Endothelial cell of umbilical vein (primary cell): ENCODE measurements around the gene COX7A2L. TPM values are rescaled to one million over a fixed set of nuclear protein-coding genes. Genes with fewer than 3 reads are reported as not detected.
A peak's percentile ranks its signal among the peaks of the same experiment; 100 is the strongest.

Source experiments
- BruUV-seq: library from RNA; stranded (reverse); fragments of 400-500 nt; replicated peaks from 2 replicates; lab custom pipeline; 2021; lab: Mats Ljungman, UMichigan
- CTCF ChIA-PET: fragments of 300-600, 350-600 bp; sonication (Branson Sonifier 250); formaldehyde crosslinking; loops from one replicate; lab custom pipeline; 2021; ENCODE audit warnings: antibody characterized with exemption, inconsistent platforms; lab: Charles Lee
- POLR2A ChIA-PET: fragments of 300-600, 350-600 bp; sonication (Branson Sonifier 250); formaldehyde crosslinking; loops from one replicate; lab custom pipeline; 2021; ENCODE audit warnings: antibody characterized with exemption, inconsistent platforms; lab: Charles Lee
- DNase-seq: peaks from one replicate; pipeline ENCODE4 v3.0.0-alpha.2; 2011; ENCODE audit warnings: low read depth, low spot score
- FAIRE-seq: peaks from 2 replicates; lab custom pipeline; 2011; peaks lifted over from hg19 to GRCh38; lab: Jason Lieb, UNC
- H2AFZ ChIP-seq: 2 replicates; pipeline ENCODE4 v1.6.0; 2012; ENCODE audit warnings: low read depth, low read length, control low read depth, inconsistent platforms
- H3K27ac ChIP-seq: 2 replicates; pipeline ENCODE4 v1.5.1; 2011; ENCODE audit warnings: low read depth, mild to moderate bottlenecking, control low read depth, low read length, moderate library complexity; ENCODE audit not compliant: insufficient read depth
- H3K27me3 ChIP-seq, 2 experiments: 2 replicates each; pipeline versions ENCODE4 v1.6.0 to v1.6.1; 2011; ENCODE audit warnings: low read length in 2 of 2, mixed read lengths in 1 of 2; ENCODE audit not compliant: control insufficient read depth in 2 of 2, insufficient read depth in 2 of 2
- H3K36me3 ChIP-seq, 2 experiments: 2 replicates in 1 of 2; 3 replicates in 1 of 2; pipeline ENCODE4 v1.5.1; 2011; ENCODE audit warnings: low read length in 2 of 2, mild to moderate bottlenecking in 1 of 2, moderate library complexity in 1 of 2; ENCODE audit not compliant: control insufficient read depth in 2 of 2, insufficient read depth in 2 of 2; ENCODE audit errors: extremely low read depth in 1 of 2
- H3K4me1 ChIP-seq: 3 replicates; pipeline ENCODE4 v1.5.1; 2011; ENCODE audit warnings: mild to moderate bottlenecking, low read length; ENCODE audit not compliant: control insufficient read depth, insufficient read depth; ENCODE audit errors: extremely low read depth
- H3K4me2 ChIP-seq: 2 replicates; pipeline ENCODE4 v1.6.1; 2011; ENCODE audit warnings: low read length, control low read depth, mixed read lengths; ENCODE audit not compliant: insufficient read depth
- H3K4me3 ChIP-seq, 3 experiments: fragments of 200-600 bp in 1 of 3; sonication (generic), shearing (Covaris generic) in 1 of 3; replicated peaks in 1 of 3; 2 replicates each; pipeline ENCODE4 v1.5.1; 2011 to 2016; ENCODE audit warnings: control low read depth in 3 of 3, low read length in 3 of 3, mild to moderate bottlenecking in 2 of 3, inconsistent platforms in 1 of 3, low read depth in 1 of 3, moderate library complexity in 1 of 3; ENCODE audit not compliant: insufficient read depth in 1 of 3
- H3K79me2 ChIP-seq: 2 replicates; pipeline ENCODE4 v1.6.0; 2012; ENCODE audit warnings: low read length, inconsistent platforms; ENCODE audit not compliant: control insufficient read depth, insufficient read depth
- H3K9ac ChIP-seq: replicated peaks from 2 replicates; pipeline ENCODE3; 2011; ENCODE audit warnings: low read length, control low read depth; ENCODE audit not compliant: insufficient read depth; ENCODE audit errors: extremely low read depth
- H3K9me1 ChIP-seq: replicated peaks from 3 replicates; pipeline ENCODE4 v1.6.0; 2011; ENCODE audit warnings: mild to moderate bottlenecking, low read length; ENCODE audit not compliant: control insufficient read depth, insufficient read depth; ENCODE audit errors: extremely low read depth
- H3K9me3 ChIP-seq: replicated peaks from 2 replicates; pipeline ENCODE4 v1.5.1; 2012; ENCODE audit warnings: low read length, inconsistent platforms; ENCODE audit not compliant: control insufficient read depth, insufficient read depth
- H4K20me1 ChIP-seq: replicated peaks from 2 replicates; pipeline ENCODE3; 2011; ENCODE audit warnings: mild to moderate bottlenecking, low read length; ENCODE audit not compliant: control insufficient read depth, insufficient read depth; ENCODE audit errors: extremely low read depth
- CTCF ChIP-seq, 2 donors: IDR thresholded peaks; 1 replicate in 1 of 2; 2 replicates in 1 of 2; pipeline ENCODE4 v1.5.1; 2011; ENCODE audit warnings: low read length in 2 of 2, mild to moderate bottlenecking in 2 of 2, moderate library complexity in 2 of 2, control low read depth in 1 of 2, inconsistent platforms in 1 of 2, low read depth in 1 of 2; ENCODE audit not compliant: insufficient read depth in 1 of 2; ENCODE audit errors: extremely low read depth in 1 of 2
- EZH2 ChIP-seq: IDR thresholded peaks from 2 replicates; pipeline ENCODE4 v1.6.1; 2012; ENCODE audit warnings: borderline replicate concordance, low read depth, mild to moderate bottlenecking, moderate library complexity, low read length, inconsistent platforms; ENCODE audit not compliant: severe bottlenecking
- FOS ChIP-seq: IDR thresholded peaks from 2 replicates; pipeline ENCODE4 v1.6.1; 2011; ENCODE audit warnings: mild to moderate bottlenecking, low read length, moderate library complexity, borderline replicate concordance; ENCODE audit not compliant: insufficient read depth
- GATA2 ChIP-seq: IDR thresholded peaks from 2 replicates; pipeline ENCODE4 v1.7.0; 2011; ENCODE audit warnings: low read depth, mild to moderate bottlenecking, moderate library complexity, mixed read lengths, low read length; ENCODE audit not compliant: insufficient read length, insufficient read depth
- JUN ChIP-seq: IDR thresholded peaks from 2 replicates; pipeline ENCODE4 v1.6.1; 2011; ENCODE audit warnings: borderline replicate concordance, low read depth; ENCODE audit not compliant: insufficient read length, insufficient read depth
- MAX ChIP-seq: IDR thresholded peaks from 2 replicates; pipeline ENCODE4 v1.6.1; 2011; ENCODE audit not compliant: insufficient read depth, insufficient read length
- MYC ChIP-seq: IDR thresholded peaks from one replicate; pipeline ENCODE4 v1.6.1; 2011; ENCODE audit warnings: mild to moderate bottlenecking, low read depth, low read length
- POLR2A ChIP-seq: IDR thresholded peaks from 2 replicates; pipeline ENCODE4 v1.6.1; 2012; ENCODE audit warnings: low read depth, mild to moderate bottlenecking, control low read depth, low read length
- POLR2AphosphoS5 ChIP-seq: IDR thresholded peaks from 2 replicates; pipeline ENCODE4 v1.6.1; 2012; ENCODE audit warnings: low read depth, mild to moderate bottlenecking, control low read depth, low read length, moderate library complexity; ENCODE audit not compliant: insufficient read depth
- dilution Hi-C: fragments of 300-500 bp; cut with MboI; formaldehyde crosslinking; loops from one replicate; pipeline ENCODE4 v1.15.0; 2019; ENCODE audit warnings: low sequenced_read_pairs; ENCODE audit not compliant: extremely low pct_ligation_motif_present
- intact Hi-C: fragments of 100-400 bp; cut with micrococcal nuclease; formaldehyde crosslinking; loops from one replicate; pipeline ENCODE4 v1.10.0; 2022
- polyA plus RNA-seq, 4 experiments: library from polyadenylated mRNA; depleted of rRNA in 3 of 4; stranded (reverse) in 3 of 4; unstranded in 1 of 4; fragments of >200 nt; gene quantifications; 2 replicates each; pipeline versions ENCODE4 v1.2.1 to v1.2.3, GENCODE V29; 2011 to 2012; ENCODE audit warnings: missing spikeins in 1 of 4
- total RNA-seq: library from RNA; stranded (reverse); gene quantifications from 2 replicates; pipeline ENCODE4 v1.2.3, GENCODE V29; 2021

COX7A2L gene
- total and polyA plus RNA-seq, 2 donors (not counting 3 experiments of a cell fraction or from before 2014, with no cell fraction given), result 94.2 to 119 TPM

DNA sequence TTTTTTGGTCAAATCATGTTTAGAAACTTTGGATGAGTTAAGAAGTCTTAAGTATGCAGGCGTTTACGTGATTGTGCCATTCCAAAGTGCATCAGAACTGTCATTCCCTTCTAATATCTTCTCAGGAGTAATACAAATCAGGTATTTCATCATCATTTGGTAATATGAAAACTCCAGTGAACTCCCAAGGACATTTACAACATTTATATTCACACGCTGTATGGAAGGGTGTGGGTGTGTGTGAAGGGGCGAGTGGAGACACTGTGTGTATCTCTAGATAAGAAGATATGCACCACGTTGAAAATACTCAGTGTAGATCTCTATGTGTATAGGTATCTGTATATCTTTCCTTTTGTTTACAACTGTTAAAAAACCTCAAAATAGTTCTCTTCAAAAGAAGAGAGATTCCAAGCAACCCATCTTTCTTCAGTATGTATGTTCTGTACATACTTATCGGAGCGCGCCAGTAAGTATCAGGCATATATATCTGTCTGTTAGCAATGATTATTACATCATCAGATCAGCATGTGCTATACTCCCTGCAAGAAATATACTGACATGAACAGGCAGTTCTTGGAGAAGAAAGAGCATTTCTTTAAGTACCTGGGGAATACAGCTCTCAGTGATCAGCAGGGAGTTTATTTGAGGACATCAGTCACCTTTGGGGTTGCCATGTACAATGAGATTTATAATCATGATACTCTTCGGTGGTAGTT lies 29.3 kb downstream of the COX7A2L start:
- Histone ChIP-seq H3K4me2 (no peak overlapping the region), H3K9me3 (no peaks in the 10 kb centered on the region), H3K27ac (no peak overlapping the region), H3K36me3 (peaks cover 2 to 7% of the 10 kb centered on the region in 2 experiments), H2AFZ (no peak overlapping the region), H3K9ac (no peak overlapping the region), H3K4me1 (no peaks in the 10 kb centered on the region), H4K20me1 (no peaks in the 10 kb centered on the region), H3K79me2 (no peaks in the 10 kb centered on the region), H3K9me1 (no peaks in the 10 kb centered on the region), H3K27me3 (no peaks in the 10 kb centered on the region), H3K4me3 (no peak overlapping the region)
- TF ChIP-seq CTCF (IDR thresholded peaks at IDR 0.05; ENCODE audit: extremely low read depth in 1 of 2, insufficient read depth in 1 of 2, low read depth in 1 of 2, low read length in 2 of 2) (no peak), GATA2 (no peak), POLR2A (no peak), MAX (no peak), MYC (no peak), JUN (no peak), FOS (no peak), EZH2 (no peak), POLR2AphosphoS5 (no peak)
- no peak for DNase-seq
- ChIA-PET CTCF (interaction anchor here (1.4 to 6.0 kb wide), 2 partner anchors 236 kb away, joined by 4 to 369 read pairs; no protein-coding TSS in a partner anchor), POLR2A (no interaction called here)
- intact Hi-C loops (no loop called here), dilution Hi-C loops (no loop called here)
- BruUV-seq, result TSS peak; percentile 15
- no peak for FAIRE-seq
